SK-N-SH (cell line): ENCODE results near the gene MC2R. TPM values are rescaled to one million over a fixed set of nuclear protein-coding genes. Genes with fewer than 3 reads are reported as not detected.

Experiments
- CTCF ChIA-PET: fragments of 300-600, 350-600 bp; formaldehyde crosslinking; extraction: SDS; loops from one replicate; lab custom pipeline; 2021; lab: Yijun Ruan, JAX
- POLR2A ChIA-PET: fragments of 350-600 bp; sonication (Branson Sonifier 250); formaldehyde crosslinking; extraction: SDS; loops from one replicate; lab custom pipeline; 2020; ENCODE audit warnings: antibody characterized with exemption, inconsistent platforms; lab: Yijun Ruan, JAX
- DNase-seq: peaks from one replicate; pipeline ENCODE4 v3.0.0; 2012
- H2AFZ ChIP-seq: fragments of 200-600 bp; sonication (generic); 2 replicates; pipeline ENCODE4 v1.8.1; 2016; ENCODE audit warnings: antibody characterized with exemption, mild to moderate bottlenecking, low read depth
- H3F3A ChIP-seq: fragments of 200-600 bp; sonication (generic); replicated peaks from 2 replicates; pipeline ENCODE3; 2016; ENCODE audit warnings: antibody characterized with exemption, mild to moderate bottlenecking; ENCODE audit not compliant: insufficient read depth
- H3K27ac ChIP-seq, 2 experiments: fragments of 200-500 bp in 1 of 2; fragments of 200-600 bp in 1 of 2; sonication (Bioruptor generic) in 1 of 2; sonication (generic), shearing (Covaris generic) in 1 of 2; 2 replicates each; pipeline versions ENCODE4 v1.5.1 to v1.6.1; 2014 to 2016; ENCODE audit warnings: low read depth in 2 of 2, inconsistent platforms in 1 of 2, low read length in 1 of 2, mild to moderate bottlenecking in 1 of 2, mixed read lengths in 1 of 2
- H3K27me3 ChIP-seq: fragments of 200-600 bp; sonication (generic), shearing (Covaris generic); 2 replicates; pipeline ENCODE4 v1.6.1; 2016; ENCODE audit warnings: mixed run types; ENCODE audit not compliant: insufficient read depth
- H3K36me3 ChIP-seq, 2 experiments: fragments of 200-500 bp in 1 of 2; fragments of 200-600 bp in 1 of 2; sonication (Bioruptor generic) in 1 of 2; sonication (generic) in 1 of 2; replicated peaks in 1 of 2; 2 replicates each; pipeline versions ENCODE3 to v1.5.1; 2014 to 2016; ENCODE audit warnings: low read length in 1 of 2, mild to moderate bottlenecking in 1 of 2; ENCODE audit not compliant: insufficient read depth in 2 of 2, control insufficient read depth in 1 of 2
- H3K4me1 ChIP-seq, 2 experiments: fragments of 200-500 bp in 1 of 2; fragments of 200-600 bp in 1 of 2; sonication (Bioruptor generic) in 1 of 2; sonication (generic), shearing (Covaris generic) in 1 of 2; 2 replicates each; pipeline versions ENCODE4 v1.5.1 to v1.6.1; 2014 to 2016; ENCODE audit warnings: low read depth in 1 of 2, low read length in 1 of 2, mixed run types in 1 of 2; ENCODE audit not compliant: insufficient read depth in 2 of 2, control insufficient read depth in 1 of 2
- H3K4me2 ChIP-seq: fragments of 200-600 bp; sonication (generic), shearing (Covaris generic); 2 replicates; pipeline ENCODE4 v1.6.1; 2017; ENCODE audit warnings: mixed run types
- H3K4me3 ChIP-seq, 2 experiments: fragments of 200-500 bp in 1 of 2; fragments of 200-600 bp in 1 of 2; sonication (Bioruptor generic) in 1 of 2; sonication (generic), shearing (Covaris generic) in 1 of 2; 2 replicates each; pipeline versions ENCODE4 v1.5.1 to v1.8.1; 2014 to 2016; ENCODE audit warnings: low read depth in 2 of 2, inconsistent platforms in 1 of 2, low read length in 1 of 2, mild to moderate bottlenecking in 1 of 2, mixed read lengths in 1 of 2, moderate library complexity in 1 of 2
- H3K79me2 ChIP-seq: fragments of 200-600 bp; sonication (generic); 2 replicates; pipeline ENCODE4 v1.8.1; 2017; ENCODE audit warnings: mild to moderate bottlenecking; ENCODE audit not compliant: insufficient read depth
- H3K9ac ChIP-seq: fragments of 200-600 bp; sonication (generic); 2 replicates; pipeline ENCODE4 v1.6.1; 2017; ENCODE audit warnings: mixed run types
- H3K9me2 ChIP-seq: fragments of 200-600 bp; sonication (generic); 2 replicates; pipeline ENCODE4 v1.6.1; 2017; ENCODE audit warnings: mixed run types
- H3K9me3 ChIP-seq: fragments of 200-600 bp; sonication (generic); 2 replicates; pipeline ENCODE4 v1.6.1; 2017; ENCODE audit warnings: mixed run types, mild to moderate bottlenecking, moderate library complexity
- H4K20me1 ChIP-seq: fragments of 200-600 bp; sonication (generic); 2 replicates; pipeline ENCODE4 v1.6.1; 2017; ENCODE audit warnings: mild to moderate bottlenecking, mixed run types; ENCODE audit not compliant: insufficient read depth
- CHD2 ChIP-seq: fragments of 150-350 bp; IDR thresholded peaks from 2 replicates; pipeline ENCODE4 v1.6.1; 2018; ENCODE audit warnings: low read length; ENCODE audit not compliant: partially characterized antibody
- ELF1 ChIP-seq: IDR thresholded peaks from 2 replicates; pipeline ENCODE4 v1.4.0; 2012
- EP300 ChIP-seq, 2 experiments: IDR thresholded peaks; 2 replicates each; pipeline versions ENCODE4 v1.4.0 to v1.6.1; 2012; ENCODE audit warnings: borderline replicate concordance in 1 of 2, low read depth in 1 of 2, low read length in 1 of 2
- EZH2phosphoT487 ChIP-seq: fragments of 200-600 bp; sonication (generic); IDR thresholded peaks from 2 replicates; pipeline ENCODE4 v1.6.1; 2017; ENCODE audit warnings: low read depth, mixed run types, mild to moderate bottlenecking, antibody characterized with exemption, moderate library complexity, borderline replicate concordance
- FOXM1 ChIP-seq: IDR thresholded peaks from 2 replicates; pipeline ENCODE4 v1.4.0; 2012; ENCODE audit warnings: low read depth, mild to moderate bottlenecking
- GATA2 ChIP-seq: sonication (generic); formaldehyde crosslinking; IDR thresholded peaks from 2 replicates; pipeline ENCODE4 v1.5.0; 2020; ENCODE audit warnings: mild to moderate bottlenecking, missing genetic modification reagents
- MEF2A ChIP-seq: IDR thresholded peaks from 2 replicates; pipeline ENCODE4 v1.4.0; 2012; ENCODE audit warnings: low read depth, borderline replicate concordance
- MXI1 ChIP-seq: IDR thresholded peaks from 2 replicates; pipeline ENCODE4 v1.6.1; 2012; ENCODE audit warnings: mild to moderate bottlenecking, low read depth, low read length, improper control_type of control experiment
- NFIC ChIP-seq: IDR thresholded peaks from 2 replicates; pipeline ENCODE4 v1.4.0; 2012; ENCODE audit warnings: borderline replicate concordance
- NRF1 ChIP-seq: IDR thresholded peaks from 2 replicates; pipeline ENCODE4 v1.6.1; 2012; ENCODE audit warnings: low read depth, mild to moderate bottlenecking, low read length
- RAD21 ChIP-seq: IDR thresholded peaks from 2 replicates; pipeline ENCODE4 v1.6.1; 2012; ENCODE audit warnings: mild to moderate bottlenecking, low read length
- RFX5 ChIP-seq: IDR thresholded peaks from 2 replicates; pipeline ENCODE4 v1.6.1; 2012; ENCODE audit warnings: mild to moderate bottlenecking, improper control_type of control experiment, low read length
- SIN3A ChIP-seq: IDR thresholded peaks from 2 replicates; pipeline ENCODE4 v1.6.1; 2012; ENCODE audit warnings: low read depth, mild to moderate bottlenecking, low read length, moderate library complexity, borderline replicate concordance
- TAF1 ChIP-seq: IDR thresholded peaks from 2 replicates; pipeline ENCODE4 v1.6.1; 2012; ENCODE audit warnings: low read depth, mild to moderate bottlenecking, low read length, moderate library complexity, borderline replicate concordance
- YY1 ChIP-seq: IDR thresholded peaks from 2 replicates; pipeline ENCODE4 v1.4.0; 2012; ENCODE audit warnings: low read depth, mild to moderate bottlenecking
- WGBS: methylation state at CpG from one replicate; pipeline ENCODE4 v1.1.6; 2017; ENCODE audit warnings: low lambda C conversion rate; 5-methylcytosine and 5-hydroxymethylcytosine counted together
- polyA plus RNA-seq, 3 experiments: library from polyadenylated mRNA; depleted of rRNA; stranded (reverse); fragments of >200 nt; gene quantifications; 2 replicates each; pipeline ENCODE4 v1.2.3, GENCODE V29; 2012
- TF ChIP-seq, protein P1 (sequence below): IDR thresholded peaks from 2 replicates; pipeline ENCODE4; 2012
- TF ChIP-seq, protein P2 (sequence below): IDR thresholded peaks from 2 replicates; pipeline ENCODE4 v1.4.0; 2012; ENCODE audit warnings: low read depth, borderline replicate concordance
- TF ChIP-seq, protein P3 (sequence below): fragments of 150-350 bp; IDR thresholded peaks from 2 replicates; pipeline ENCODE4 v1.6.1; 2016; ENCODE audit warnings: mild to moderate bottlenecking, low read depth, low read length
- TF ChIP-seq, protein P4 (sequence below): fragments of 200-600 bp; sonication (generic); IDR thresholded peaks from 2 replicates; pipeline ENCODE4 v1.6.1; 2017; ENCODE audit warnings: antibody characterized with exemption, mild to moderate bottlenecking, moderate library complexity
- TF ChIP-seq, protein P5 (sequence below): fragments of 150-350 bp; IDR thresholded peaks from 2 replicates; pipeline ENCODE4 v1.6.1; 2017; ENCODE audit warnings: antibody characterized with exemption, low read length, low read depth, borderline replicate concordance

MC2R gene
- polyA plus RNA-seq, 1 of the 3 experiments (the other 2 are of a cell fraction) = not detected

DNA sequence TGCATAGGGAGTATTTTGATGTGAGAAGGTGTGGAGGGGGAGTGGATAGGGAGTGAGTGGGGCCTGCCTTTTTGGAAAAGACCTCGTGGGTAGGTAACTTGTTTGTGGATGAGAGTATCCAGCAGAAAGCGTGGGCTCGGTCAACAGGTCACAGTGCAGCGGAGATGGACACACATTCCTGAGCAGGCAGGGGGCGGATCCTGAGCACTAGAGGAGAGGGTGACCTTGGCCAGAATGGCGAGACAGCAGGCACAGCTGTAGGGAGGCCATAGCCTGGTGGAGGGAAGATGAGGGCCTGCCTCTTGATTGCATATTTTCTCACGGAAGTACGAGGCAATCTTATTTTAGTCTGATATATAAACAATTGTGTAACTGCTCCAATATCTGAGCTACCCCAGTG, 3.6 kb upstream of the MC2R start:
- H3K9me3 ChIP-seq = no peaks in the 10 kb centered on the region
- H3K36me3 ChIP-seq = no peaks in the 10 kb centered on the region
- peaks cover 46% of the 10 kb centered on the region; the same call in 1 of the 2 replicates for H3K27me3 ChIP-seq
- H3K4me1 ChIP-seq = peaks cover 0 to 5% of the 10 kb centered on the region in 2 experiments; a peak in 1 of 4 replicates
- H3K9me2 ChIP-seq = no peaks in the 10 kb centered on the region
- H4K20me1 ChIP-seq = no peaks in the 10 kb centered on the region
- no peak overlapping the region for H3K4me3 ChIP-seq
- DNase-seq = no peak
- TF ChIP-seq, protein P1, sequence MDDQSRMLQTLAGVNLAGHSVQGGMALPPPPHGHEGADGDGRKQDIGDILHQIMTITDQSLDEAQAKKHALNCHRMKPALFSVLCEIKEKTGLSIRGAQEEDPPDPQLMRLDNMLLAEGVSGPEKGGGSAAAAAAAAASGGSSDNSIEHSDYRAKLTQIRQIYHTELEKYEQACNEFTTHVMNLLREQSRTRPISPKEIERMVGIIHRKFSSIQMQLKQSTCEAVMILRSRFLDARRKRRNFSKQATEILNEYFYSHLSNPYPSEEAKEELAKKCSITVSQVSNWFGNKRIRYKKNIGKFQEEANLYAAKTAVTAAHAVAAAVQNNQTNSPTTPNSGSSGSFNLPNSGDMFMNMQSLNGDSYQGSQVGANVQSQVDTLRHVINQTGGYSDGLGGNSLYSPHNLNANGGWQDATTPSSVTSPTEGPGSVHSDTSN = no peak
- TF ChIP-seq MEF2A = no peak
- no peak for TF ChIP-seq ELF1
- TF ChIP-seq EZH2phosphoT487 = no peak
- no peak for TF ChIP-seq NFIC
- TF ChIP-seq RFX5 = no peak
- TF ChIP-seq TAF1 = no peak
- no peak for TF ChIP-seq CHD2
- 6% methylated on average over 8 of the region's 8 CpGs for WGBS
- no peak overlapping the region for H3K9ac ChIP-seq
- H3K27ac ChIP-seq = no peak overlapping the region
- POLR2A ChIA-PET = no interaction called here
- H3F3A ChIP-seq = no peaks in the 10 kb centered on the region
- CTCF ChIA-PET = no interaction called here
- no peak overlapping the region for H2AFZ ChIP-seq
- H3K79me2 ChIP-seq = no peaks in the 10 kb centered on the region
- H3K4me2 ChIP-seq = no peak overlapping the region

DNA sequence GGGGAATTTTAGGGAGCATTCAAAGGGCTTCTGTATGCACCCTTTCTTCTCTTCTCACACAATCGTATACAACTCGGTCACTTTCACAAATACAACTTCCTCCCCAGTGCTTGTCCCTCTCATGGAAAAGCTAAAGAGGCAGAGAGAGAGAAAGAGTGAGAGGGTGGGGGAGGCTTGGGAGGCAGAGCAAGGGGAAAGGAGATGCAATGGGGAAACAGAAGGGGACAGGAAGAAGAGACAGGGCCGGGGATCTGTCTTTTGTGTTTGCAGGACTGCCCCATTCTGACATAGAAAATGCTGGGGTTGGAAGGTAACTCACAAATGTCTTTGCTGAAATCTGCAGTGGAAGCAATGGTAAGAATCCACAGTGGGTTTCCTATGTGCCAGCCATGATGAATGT, 2.1 kb upstream of the MC2R start:
- H3K4me3 ChIP-seq = no peak overlapping the region
- peaks cover 0 to 5% of the 10 kb centered on the region in 2 experiments; a peak in 1 of 4 replicates for H3K4me1 ChIP-seq
- POLR2A ChIA-PET = no interaction called here
- TF ChIP-seq YY1 = no peak
- TF ChIP-seq, protein P2, sequence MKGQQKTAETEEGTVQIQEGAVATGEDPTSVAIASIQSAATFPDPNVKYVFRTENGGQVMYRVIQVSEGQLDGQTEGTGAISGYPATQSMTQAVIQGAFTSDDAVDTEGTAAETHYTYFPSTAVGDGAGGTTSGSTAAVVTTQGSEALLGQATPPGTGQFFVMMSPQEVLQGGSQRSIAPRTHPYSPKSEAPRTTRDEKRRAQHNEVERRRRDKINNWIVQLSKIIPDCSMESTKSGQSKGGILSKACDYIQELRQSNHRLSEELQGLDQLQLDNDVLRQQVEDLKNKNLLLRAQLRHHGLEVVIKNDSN = no peak
- TF ChIP-seq CHD2 = no peak
- TF ChIP-seq SIN3A = no peak
- no peak for TF ChIP-seq GATA2 (CRISPR knock-in tag)
- TF ChIP-seq RAD21 = no peak
- TF ChIP-seq, protein P3, sequence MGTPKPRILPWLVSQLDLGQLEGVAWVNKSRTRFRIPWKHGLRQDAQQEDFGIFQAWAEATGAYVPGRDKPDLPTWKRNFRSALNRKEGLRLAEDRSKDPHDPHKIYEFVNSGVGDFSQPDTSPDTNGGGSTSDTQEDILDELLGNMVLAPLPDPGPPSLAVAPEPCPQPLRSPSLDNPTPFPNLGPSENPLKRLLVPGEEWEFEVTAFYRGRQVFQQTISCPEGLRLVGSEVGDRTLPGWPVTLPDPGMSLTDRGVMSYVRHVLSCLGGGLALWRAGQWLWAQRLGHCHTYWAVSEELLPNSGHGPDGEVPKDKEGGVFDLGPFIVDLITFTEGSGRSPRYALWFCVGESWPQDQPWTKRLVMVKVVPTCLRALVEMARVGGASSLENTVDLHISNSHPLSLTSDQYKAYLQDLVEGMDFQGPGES = no peak
- TF ChIP-seq NRF1 = no peak
- TF ChIP-seq, protein P4, sequence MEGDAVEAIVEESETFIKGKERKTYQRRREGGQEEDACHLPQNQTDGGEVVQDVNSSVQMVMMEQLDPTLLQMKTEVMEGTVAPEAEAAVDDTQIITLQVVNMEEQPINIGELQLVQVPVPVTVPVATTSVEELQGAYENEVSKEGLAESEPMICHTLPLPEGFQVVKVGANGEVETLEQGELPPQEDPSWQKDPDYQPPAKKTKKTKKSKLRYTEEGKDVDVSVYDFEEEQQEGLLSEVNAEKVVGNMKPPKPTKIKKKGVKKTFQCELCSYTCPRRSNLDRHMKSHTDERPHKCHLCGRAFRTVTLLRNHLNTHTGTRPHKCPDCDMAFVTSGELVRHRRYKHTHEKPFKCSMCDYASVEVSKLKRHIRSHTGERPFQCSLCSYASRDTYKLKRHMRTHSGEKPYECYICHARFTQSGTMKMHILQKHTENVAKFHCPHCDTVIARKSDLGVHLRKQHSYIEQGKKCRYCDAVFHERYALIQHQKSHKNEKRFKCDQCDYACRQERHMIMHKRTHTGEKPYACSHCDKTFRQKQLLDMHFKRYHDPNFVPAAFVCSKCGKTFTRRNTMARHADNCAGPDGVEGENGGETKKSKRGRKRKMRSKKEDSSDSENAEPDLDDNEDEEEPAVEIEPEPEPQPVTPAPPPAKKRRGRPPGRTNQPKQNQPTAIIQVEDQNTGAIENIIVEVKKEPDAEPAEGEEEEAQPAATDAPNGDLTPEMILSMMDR = no peak
- no peak for TF ChIP-seq FOXM1
- TF ChIP-seq EP300 (IDR thresholded peaks at IDR 0.05; ENCODE audit: borderline replicate concordance in 1 of 2, low read depth in 1 of 2, low read length in 1 of 2) = no peak
- TF ChIP-seq, protein P5, sequence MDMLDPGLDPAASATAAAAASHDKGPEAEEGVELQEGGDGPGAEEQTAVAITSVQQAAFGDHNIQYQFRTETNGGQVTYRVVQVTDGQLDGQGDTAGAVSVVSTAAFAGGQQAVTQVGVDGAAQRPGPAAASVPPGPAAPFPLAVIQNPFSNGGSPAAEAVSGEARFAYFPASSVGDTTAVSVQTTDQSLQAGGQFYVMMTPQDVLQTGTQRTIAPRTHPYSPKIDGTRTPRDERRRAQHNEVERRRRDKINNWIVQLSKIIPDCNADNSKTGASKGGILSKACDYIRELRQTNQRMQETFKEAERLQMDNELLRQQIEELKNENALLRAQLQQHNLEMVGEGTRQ = no peak
- TF ChIP-seq MEF2A = no peak
- no peak for TF ChIP-seq MXI1
- TF ChIP-seq, all 33 proteins: peak for 0
- no peaks in the 10 kb centered on the region for H3K36me3 ChIP-seq
- no peak overlapping the region for H2AFZ ChIP-seq
- H3K9me2 ChIP-seq = no peaks in the 10 kb centered on the region
- CTCF ChIA-PET = no interaction called here
- no peaks in the 10 kb centered on the region for H3F3A ChIP-seq
- H3K27me3 ChIP-seq = peaks cover 52% of the 10 kb centered on the region; the same call in 1 of the 2 replicates
- H3K27ac ChIP-seq = no peak overlapping the region
- 6% methylated on average over 3 of the region's 3 CpGs for WGBS
- no peak overlapping the region for H3K4me2 ChIP-seq
- no peaks in the 10 kb centered on the region for H3K79me2 ChIP-seq
- no peak overlapping the region for H3K9ac ChIP-seq
- H3K9me3 ChIP-seq = no peaks in the 10 kb centered on the region
- no peak for DNase-seq
- no peaks in the 10 kb centered on the region for H4K20me1 ChIP-seq
